HG03025 (cell line): ENCODE results near the gene ACSL4.

Experiments
- ATAC-seq: cut with Tn5 transposase; IDR thresholded peaks from one replicate; pipeline ENCODE4 v1.9.1; 2021; ENCODE audit warnings: mild to moderate bottlenecking, moderate library complexity; ENCODE audit not compliant: unreplicated experiment, low FRiP score

ACSL4 gene

DNA sequence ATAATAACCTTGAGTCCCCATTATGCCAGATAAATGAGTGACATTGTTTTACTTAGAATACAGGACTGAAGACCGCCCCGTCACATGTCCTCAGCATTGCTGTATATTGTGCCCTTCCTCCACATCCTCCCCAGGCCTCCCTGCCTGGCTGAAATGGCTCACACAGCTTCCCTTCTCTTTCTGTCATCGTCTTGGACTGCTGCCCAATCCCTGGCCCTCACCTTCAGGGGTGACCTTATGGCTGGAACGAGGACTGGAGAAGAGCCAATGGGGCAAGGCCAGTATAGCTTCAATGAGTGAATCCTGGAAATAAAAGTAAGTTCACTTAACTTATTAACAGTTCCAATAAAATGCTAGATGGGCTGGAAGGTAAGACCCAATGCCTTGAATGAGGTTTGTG is 110.8 kb downstream of the ACSL4 start:
- ATAC-seq: no peak

DNA sequence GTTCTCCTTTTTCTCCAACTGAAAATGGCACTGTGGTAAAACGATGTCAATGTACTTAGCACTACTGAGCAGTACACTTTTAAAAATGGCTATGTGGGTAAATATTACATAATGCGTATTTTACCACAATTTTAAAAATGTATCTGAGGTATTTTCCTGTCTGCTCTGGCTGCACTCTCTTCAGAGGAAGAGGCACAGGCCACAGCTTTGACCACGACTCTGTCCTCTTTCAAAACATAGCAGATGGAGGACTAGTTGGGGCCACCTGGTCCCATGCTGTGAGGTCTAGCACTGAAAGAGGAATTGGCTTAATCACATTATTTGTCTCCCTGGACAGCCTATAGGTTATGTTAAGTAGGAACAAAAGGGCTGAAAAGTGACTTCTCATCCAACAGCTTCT is 113.3 kb downstream of the ACSL4 start:
- ATAC-seq: no peak

DNA sequence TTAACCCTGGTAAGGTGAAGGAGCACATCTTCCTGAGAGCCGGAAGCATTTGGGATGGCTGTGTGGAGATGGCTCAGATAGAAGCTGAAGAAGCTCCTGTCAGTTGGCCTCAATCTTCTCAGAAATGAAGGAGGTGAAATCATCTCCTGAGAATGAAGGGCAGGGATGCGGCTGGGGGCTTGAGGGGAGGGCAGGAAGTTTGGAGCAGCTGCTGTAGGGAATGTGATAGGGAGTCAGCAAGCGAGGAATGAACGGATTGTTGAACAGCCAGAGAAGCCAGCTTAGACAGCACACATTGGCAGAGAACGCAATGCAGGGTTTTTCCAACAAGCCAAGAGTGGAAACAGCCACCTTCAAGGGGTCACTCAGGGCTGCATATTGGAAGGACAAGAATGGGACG is 118.1 kb downstream of the ACSL4 start:
- no peak for ATAC-seq

DNA sequence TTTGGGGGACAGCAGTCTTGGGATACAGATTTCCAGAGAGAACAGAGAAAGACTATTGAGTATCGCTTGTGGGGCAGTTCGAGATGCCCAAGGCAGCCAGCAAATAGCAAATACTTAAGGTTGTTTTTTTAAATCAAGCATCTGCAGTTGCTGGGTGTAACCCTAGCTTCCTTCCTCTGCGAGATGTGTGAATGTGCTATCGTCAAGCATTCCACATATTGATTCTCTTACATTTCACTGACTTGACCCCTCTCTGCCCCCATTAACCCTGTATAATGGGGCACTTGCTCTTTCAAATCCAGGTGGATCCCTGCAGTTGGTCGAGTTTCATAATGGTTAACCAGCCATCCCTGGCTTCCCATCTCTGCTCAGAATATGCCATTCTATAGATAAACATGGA is 131.6 kb downstream of the ACSL4 start:
- no peak for ATAC-seq

DNA sequence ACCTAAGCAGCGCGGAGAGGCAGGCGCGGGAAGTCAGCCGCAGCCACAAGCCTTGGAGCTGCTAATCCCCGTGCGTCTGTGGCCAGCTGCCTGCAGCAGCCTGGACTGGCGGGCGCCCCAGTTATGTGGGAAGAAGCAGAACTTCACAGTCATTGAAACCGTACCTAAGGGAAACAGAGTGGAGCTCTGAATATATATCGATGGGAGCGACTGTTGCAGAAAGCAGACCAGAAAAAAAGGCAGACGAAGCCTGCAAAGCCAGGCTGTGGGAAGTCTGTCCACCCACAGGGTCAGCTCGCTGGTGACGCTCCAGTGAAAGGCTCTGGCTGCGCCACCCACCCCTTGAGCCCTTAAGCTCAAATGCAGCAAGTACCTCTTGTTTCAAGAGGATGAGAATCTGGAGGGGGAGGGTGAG is 132.8 kb downstream of the ACSL4 start:
- no peak for ATAC-seq

GRCh38 chrX:109596015-109596414 is 137.0 kb downstream of the ACSL4 start:
- ATAC-seq: no peak
